Measurements from ENCODE around the gene B3GNT2. TPM values are rescaled to one million over a fixed set of nuclear protein-coding genes. Genes with fewer than 3 reads are reported as not detected.

B3GNT2 gene
- total and polyA plus RNA-seq, 2 of the 4 experiments (the other 2 are of a cell fraction): 5.0 to 11.1 TPM

DNA sequence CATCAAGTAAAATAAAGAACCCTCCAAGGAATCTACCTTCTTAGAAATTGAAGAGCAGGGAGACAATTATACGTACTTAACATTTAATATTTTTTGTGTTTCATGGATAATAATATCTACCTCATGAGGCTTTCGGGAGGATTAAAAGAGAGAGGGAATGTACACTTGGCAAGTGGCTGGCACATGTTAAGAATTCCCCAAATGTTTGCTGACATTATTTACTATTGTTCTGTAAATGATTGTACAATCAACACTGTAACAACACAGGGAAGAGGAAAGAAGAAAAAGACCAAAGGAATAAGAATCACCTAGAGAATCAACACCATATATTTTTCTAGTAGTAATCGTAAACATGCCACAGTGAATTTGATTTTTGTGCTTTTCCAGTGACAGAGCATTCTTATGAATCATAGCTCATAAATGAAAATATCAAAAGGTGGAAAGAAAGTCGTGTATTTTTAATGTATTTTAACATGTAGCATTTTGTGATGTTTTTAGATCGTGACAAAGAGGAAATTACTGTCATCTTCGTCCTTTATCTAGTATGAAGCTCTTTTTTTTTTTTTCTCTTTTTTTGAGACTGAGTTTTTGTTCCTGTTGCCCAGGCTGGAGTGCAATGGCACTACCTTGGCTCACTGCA is 67.3 kb downstream of the B3GNT2 start:
- in situ Hi-C loops (cut with MboI; ENCODE audit: low sequenced_read_pairs): no loop called here
- Histone ChIP-seq H3K23ac (ENCODE audit: low read depth, low read length) (no peak overlapping the region), H3K9me1 (ENCODE audit: insufficient read depth, low read length) (no peaks in the 10 kb centered on the region), H3K4me1 (ENCODE audit: control insufficient read depth, insufficient read depth, low read length) (peaks cover 2% of the 10 kb centered on the region; the same call in 1 of the 2 replicates), H4K20me1 (ENCODE audit: insufficient read depth, low read length) (no peaks in the 10 kb centered on the region), H3K36me3 (ENCODE audit: control insufficient read depth, insufficient read depth, low read length) (no peaks in the 10 kb centered on the region), H3K9ac (ENCODE audit: low read depth, low read length) (no peak overlapping the region), H3K9me3 (ENCODE audit: control insufficient read depth, insufficient read depth, low read length) (no peaks in the 10 kb centered on the region), H3K4me3 (ENCODE audit: insufficient read depth, low read depth, low read length) (no peak overlapping the region), H2BK120ac (ENCODE audit: low read depth, low read length) (no peak overlapping the region), H4K5ac (ENCODE audit: low read depth, low read length) (no peak overlapping the region), H3K18ac (ENCODE audit: low read depth, low read length) (no peak overlapping the region), H2BK15ac (ENCODE audit: low read depth, low read length) (no peak overlapping the region), H2AK9ac (replicated peaks; ENCODE audit: low read depth, low read length, poor library complexity) (no peak overlapping the region), H3K79me1 (ENCODE audit: low read depth in 1 of 2, low read length in 2 of 2) (no peaks in the 10 kb centered on the region), H2BK5ac (ENCODE audit: low read depth, low read length, poor library complexity, severe bottlenecking) (no peak overlapping the region), H3K56ac (ENCODE audit: extremely low read depth, insufficient read depth, low read length) (no peak overlapping the region), H2BK20ac (ENCODE audit: low read depth, low read length) (no peak overlapping the region), H3K27me3 (ENCODE audit: control insufficient read depth, insufficient read depth, low read length) (no peaks in the 10 kb centered on the region), H4K8ac (ENCODE audit: low read depth in 2 of 2, low read length in 2 of 2) (no peak overlapping the region), H4K91ac (ENCODE audit: insufficient read depth, low read depth, low read length) (no peak overlapping the region), H3K4ac (ENCODE audit: low read depth, low read length) (no peak overlapping the region), H3K27ac (ENCODE audit: insufficient read depth, low read length) (no peak overlapping the region), H2AK5ac (ENCODE audit: low read depth, low read length) (no peak overlapping the region), H3K4me2 (ENCODE audit: low read depth, low read length) (no peak overlapping the region), H3K14ac (replicated peaks; ENCODE audit: low read depth, low read length) (no peak overlapping the region), H2AFZ (replicated peaks; ENCODE audit: low read length, poor library complexity) (no peak overlapping the region)
- ATAC-seq (ENCODE audit: low read depth) (no peak), DNase-seq (no peak)
- dilution Hi-C loops (cut with HindIII; ENCODE audit: low sequenced_read_pairs, unreplicated experiment): no loop called here
- BruUV-seq (replicated peaks): no TSS peak
- intact Hi-C loops (cut with micrococcal nuclease): no loop called here
- no peak for TF ChIP-seq FOS (IDR thresholded peaks at IDR 0.05; ENCODE audit: low read depth, low read length)
- TF ChIP-seq NFE2L2 (IDR thresholded peaks at IDR 0.05; ENCODE audit: low read depth, low read length): no peak
- TF ChIP-seq, protein P1, sequence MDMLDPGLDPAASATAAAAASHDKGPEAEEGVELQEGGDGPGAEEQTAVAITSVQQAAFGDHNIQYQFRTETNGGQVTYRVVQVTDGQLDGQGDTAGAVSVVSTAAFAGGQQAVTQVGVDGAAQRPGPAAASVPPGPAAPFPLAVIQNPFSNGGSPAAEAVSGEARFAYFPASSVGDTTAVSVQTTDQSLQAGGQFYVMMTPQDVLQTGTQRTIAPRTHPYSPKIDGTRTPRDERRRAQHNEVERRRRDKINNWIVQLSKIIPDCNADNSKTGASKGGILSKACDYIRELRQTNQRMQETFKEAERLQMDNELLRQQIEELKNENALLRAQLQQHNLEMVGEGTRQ (IDR thresholded peaks at IDR 0.05; ENCODE audit: low read depth, low read length): no peak
- TF ChIP-seq, protein P2, sequence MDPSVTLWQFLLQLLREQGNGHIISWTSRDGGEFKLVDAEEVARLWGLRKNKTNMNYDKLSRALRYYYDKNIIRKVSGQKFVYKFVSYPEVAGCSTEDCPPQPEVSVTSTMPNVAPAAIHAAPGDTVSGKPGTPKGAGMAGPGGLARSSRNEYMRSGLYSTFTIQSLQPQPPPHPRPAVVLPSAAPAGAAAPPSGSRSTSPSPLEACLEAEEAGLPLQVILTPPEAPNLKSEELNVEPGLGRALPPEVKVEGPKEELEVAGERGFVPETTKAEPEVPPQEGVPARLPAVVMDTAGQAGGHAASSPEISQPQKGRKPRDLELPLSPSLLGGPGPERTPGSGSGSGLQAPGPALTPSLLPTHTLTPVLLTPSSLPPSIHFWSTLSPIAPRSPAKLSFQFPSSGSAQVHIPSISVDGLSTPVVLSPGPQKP (IDR thresholded peaks at IDR 0.05; ENCODE audit: borderline replicate concordance, low read depth, low read length): no peak
- TF ChIP-seq BHLHE40 (IDR thresholded peaks at IDR 0.05; ENCODE audit: low read depth, low read length): no peak
- TF ChIP-seq, protein P3, sequence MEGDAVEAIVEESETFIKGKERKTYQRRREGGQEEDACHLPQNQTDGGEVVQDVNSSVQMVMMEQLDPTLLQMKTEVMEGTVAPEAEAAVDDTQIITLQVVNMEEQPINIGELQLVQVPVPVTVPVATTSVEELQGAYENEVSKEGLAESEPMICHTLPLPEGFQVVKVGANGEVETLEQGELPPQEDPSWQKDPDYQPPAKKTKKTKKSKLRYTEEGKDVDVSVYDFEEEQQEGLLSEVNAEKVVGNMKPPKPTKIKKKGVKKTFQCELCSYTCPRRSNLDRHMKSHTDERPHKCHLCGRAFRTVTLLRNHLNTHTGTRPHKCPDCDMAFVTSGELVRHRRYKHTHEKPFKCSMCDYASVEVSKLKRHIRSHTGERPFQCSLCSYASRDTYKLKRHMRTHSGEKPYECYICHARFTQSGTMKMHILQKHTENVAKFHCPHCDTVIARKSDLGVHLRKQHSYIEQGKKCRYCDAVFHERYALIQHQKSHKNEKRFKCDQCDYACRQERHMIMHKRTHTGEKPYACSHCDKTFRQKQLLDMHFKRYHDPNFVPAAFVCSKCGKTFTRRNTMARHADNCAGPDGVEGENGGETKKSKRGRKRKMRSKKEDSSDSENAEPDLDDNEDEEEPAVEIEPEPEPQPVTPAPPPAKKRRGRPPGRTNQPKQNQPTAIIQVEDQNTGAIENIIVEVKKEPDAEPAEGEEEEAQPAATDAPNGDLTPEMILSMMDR (conservative IDR thresholded peaks at IDR 0.05; ENCODE audit: low read depth, low read length): no peak
- TF ChIP-seq SMC3 (IDR thresholded peaks at IDR 0.05; ENCODE audit: low read depth, low read length): no peak
- TF ChIP-seq MXI1 (IDR thresholded peaks at IDR 0.05; ENCODE audit: borderline replicate concordance, low read depth, low read length): no peak
- no CpG with 5 or more reads among the region's 6 CpGs for WGBS, 2 experiments (ENCODE audit: extremely low coverage in 2 of 2, insufficient read length in 1 of 2)
- ChIA-PET POLR2A (ENCODE audit: unreplicated experiment) (no interaction called here), CTCF (interaction anchor here (0.6 to 0.7 kb wide), 3 partner anchors 31 to 281 kb away, joined by 3 to 4 read pairs (median 3); no protein-coding TSS in a partner anchor)
